Germinal center (tissue), 1 donor: ENCODE results near the gene SNAP29.
"Not testable (repeated sequence)": the region's sequence is repeated elsewhere in the genome, so short reads cannot be mapped to it uniquely, and the experiment has no call there.

ENCODE experiments used
- DNase-seq: peaks from one replicate; pipeline ENCODE4 v3.0.0; 2012; ENCODE audit warnings: mixed read lengths, low spot score

Gene SNAP29

GRCh38 chr22:20858615-20859416 lies at the start of gene SNAP29, which contains the start of gene PI4KA:
TSS of gene SNAP29 (plus strand) at chr22:20859007. CDS start at chr22:20859111, 104 bp downstream.
TSS of gene PI4KA (minus strand) at chr22:20858811. CDS start at chr22:20858725, 86 bp downstream.
- DNase-seq: peak; percentile 99

- DNase-seq: no peak
Measured at GRCh38 chr22:20809538-20810185, 49.1 kb upstream of the SNAP29 start.

- no peak for DNase-seq
Measured at GRCh38 chr22:20810645-20811044, 48.2 kb upstream of the SNAP29 start.

GRCh38 chr22:20811171-20811570 lies 47.6 kb upstream of the SNAP29 start:
- DNase-seq: no peak

GRCh38 chr22:20811971-20812660 lies 46.7 kb upstream of the SNAP29 start:
- no peak for DNase-seq

- no peak for DNase-seq
Measured at GRCh38 chr22:20813056-20813455, 45.8 kb upstream of the SNAP29 start.

- DNase-seq: no peak
Measured at GRCh38 chr22:20814221-20814808, 44.5 kb upstream of the SNAP29 start.

GRCh38 chr22:20815477-20816050 lies 43.2 kb upstream of the SNAP29 start:
- no peak for DNase-seq

- no peak for DNase-seq
Measured at GRCh38 chr22:20816559-20816958, 42.2 kb upstream of the SNAP29 start.

- DNase-seq: no peak
Measured at GRCh38 chr22:20818471-20818870, 40.3 kb upstream of the SNAP29 start.

GRCh38 chr22:20819471-20819870 lies 39.3 kb upstream of the SNAP29 start:
- DNase-seq: no peak

GRCh38 chr22:20821717-20822239 lies 37.0 kb upstream of the SNAP29 start:
- DNase-seq: not testable (repeated sequence)

GRCh38 chr22:20822240-20822639 lies 36.6 kb upstream of the SNAP29 start:
- no peak for DNase-seq

- DNase-seq: no peak
Measured at GRCh38 chr22:20823264-20823663, 35.5 kb upstream of the SNAP29 start.

- DNase-seq: not testable (repeated sequence)
Measured at GRCh38 chr22:20825216-20825615, 33.6 kb upstream of the SNAP29 start.

- no peak for DNase-seq
Measured at GRCh38 chr22:20825624-20826023, 33.2 kb upstream of the SNAP29 start.

GRCh38 chr22:20826373-20827152 lies 32.2 kb upstream of the SNAP29 start:
- DNase-seq: not testable (repeated sequence)

GRCh38 chr22:20829491-20830134 lies 29.2 kb upstream of the SNAP29 start:
- DNase-seq: no peak

GRCh38 chr22:20833225-20833665 lies 25.6 kb upstream of the SNAP29 start:
- no peak for DNase-seq

- no peak for DNase-seq
Measured at GRCh38 chr22:20834206-20834605, 24.6 kb upstream of the SNAP29 start.
